HUES6 (cell line): Measurements from ENCODE around the gene S100A5.

ENCODE experiments used
- H3K27ac ChIP-seq: 2 replicates; pipeline ENCODE4 v1.7.0; 2013; ENCODE audit warnings: low read depth, mild to moderate bottlenecking, low read length, inconsistent platforms
- H3K27me3 ChIP-seq: 2 replicates; pipeline ENCODE4 v1.6.1; 2013; ENCODE audit warnings: low read length; ENCODE audit not compliant: control insufficient read depth, insufficient read depth
- H3K36me3 ChIP-seq: 2 replicates; pipeline ENCODE4 v1.6.1; 2013; ENCODE audit warnings: low read length; ENCODE audit not compliant: control insufficient read depth, insufficient read depth
- H3K4me1 ChIP-seq: 2 replicates; pipeline ENCODE4 v1.6.1; 2013; ENCODE audit warnings: low read length; ENCODE audit not compliant: control insufficient read depth, insufficient read depth
- H3K4me3 ChIP-seq: 2 replicates; pipeline ENCODE4 v1.5.1; 2013; ENCODE audit warnings: low read depth, low read length
- H3K9ac ChIP-seq: one replicate; pipeline ENCODE4 v1.6.1; 2013; ENCODE audit warnings: mild to moderate bottlenecking, low read length
- H3K9me3 ChIP-seq: 2 replicates; pipeline ENCODE4 v1.6.1; 2013; ENCODE audit warnings: low read depth, low read length; ENCODE audit not compliant: control insufficient read depth, insufficient read depth

Gene S100A5

GRCh38 chr1:153553830-153554541 is 13.3 kb upstream of the S100A5 start:
- H3K9me3 ChIP-seq: no peaks in the 10 kb centered on the region
- no peak overlapping the region for H3K4me3 ChIP-seq
- no peak overlapping the region for H3K9ac ChIP-seq
- no peaks in the 10 kb centered on the region for H3K27me3 ChIP-seq
- no peaks in the 10 kb centered on the region for H3K36me3 ChIP-seq
- H3K27ac ChIP-seq: no peak overlapping the region
- H3K4me1 ChIP-seq: peaks cover 23% of the 10 kb centered on the region

GRCh38 chr1:153553096-153553495 is 12.4 kb upstream of the S100A5 start:
- no peak overlapping the region for H3K9ac ChIP-seq
- H3K27me3 ChIP-seq: no peaks in the 10 kb centered on the region
- no peaks in the 10 kb centered on the region for H3K36me3 ChIP-seq
- no peaks in the 10 kb centered on the region for H3K9me3 ChIP-seq
- no peak overlapping the region for H3K4me3 ChIP-seq
- no peak overlapping the region for H3K27ac ChIP-seq
- H3K4me1 ChIP-seq: peaks cover 32% of the 10 kb centered on the region

GRCh38 chr1:153552335-153552734 is 11.6 kb upstream of the S100A5 start:
- no peaks in the 10 kb centered on the region for H3K27me3 ChIP-seq
- no peaks in the 10 kb centered on the region for H3K36me3 ChIP-seq
- H3K9me3 ChIP-seq: no peaks in the 10 kb centered on the region
- H3K4me1 ChIP-seq: peaks cover 39% of the 10 kb centered on the region
- H3K4me3 ChIP-seq: no peak overlapping the region
- H3K9ac ChIP-seq: no peak overlapping the region
- H3K27ac ChIP-seq: no peak overlapping the region

GRCh38 chr1:153550827-153551500 is 10.2 kb upstream of the S100A5 start:
- H3K27me3 ChIP-seq: no peaks in the 10 kb centered on the region
- no peaks in the 10 kb centered on the region for H3K36me3 ChIP-seq
- no peak overlapping the region for H3K4me3 ChIP-seq
- H3K4me1 ChIP-seq: peaks cover 50% of the 10 kb centered on the region
- H3K27ac ChIP-seq: no peak overlapping the region
- no peaks in the 10 kb centered on the region for H3K9me3 ChIP-seq
- no peak overlapping the region for H3K9ac ChIP-seq

- Histone ChIP-seq H3K36me3 (no peaks in the 10 kb centered on the region), H3K27me3 (no peaks in the 10 kb centered on the region), H3K4me1 (peaks cover 56% of the 10 kb centered on the region), H3K9me3 (no peaks in the 10 kb centered on the region), H3K27ac (no peak overlapping the region), H3K9ac (no peak overlapping the region), H3K4me3 (no peak overlapping the region)
Measured at GRCh38 chr1:153550398-153550758, 9.6 kb upstream of the S100A5 start.

GRCh38 chr1:153549741-153550397 is 9.1 kb upstream of the S100A5 start:
- H3K9me3 ChIP-seq: no peaks in the 10 kb centered on the region
- no peak overlapping the region for H3K9ac ChIP-seq
- H3K4me1 ChIP-seq: peaks cover 59% of the 10 kb centered on the region
- no peaks in the 10 kb centered on the region for H3K36me3 ChIP-seq
- H3K27ac ChIP-seq: no peak overlapping the region
- H3K4me3 ChIP-seq: no peak overlapping the region
- H3K27me3 ChIP-seq: no peaks in the 10 kb centered on the region

- Histone ChIP-seq H3K4me1 (peaks cover 68% of the 10 kb centered on the region), H3K27ac (no peak within 1 kb of the TSS), H3K9ac (peak within 1 kb of the TSS; percentile 30), H3K36me3 (no peaks in the 10 kb centered on the region), H3K27me3 (no peaks in the 10 kb centered on the region), H3K9me3 (no peaks in the 10 kb centered on the region), H3K4me3 (no peak within 1 kb of the TSS)
Measured at GRCh38 chr1:153548722-153549688, 8.3 kb upstream of the S100A5 start, which contains the start of gene S100A3. Gene S100A3, minus strand, starts transcription at chr1:153549258. Its CDS starts 773 bp downstream, at chr1:153548485.

GRCh38 chr1:153547560-153548551 is 7.1 kb upstream of the S100A5 start:
- H3K9ac ChIP-seq: no peak overlapping the region
- H3K27ac ChIP-seq: no peak overlapping the region
- H3K9me3 ChIP-seq: no peaks in the 10 kb centered on the region
- no peaks in the 10 kb centered on the region for H3K36me3 ChIP-seq
- no peak overlapping the region for H3K4me3 ChIP-seq
- peaks cover 69% of the 10 kb centered on the region for H3K4me1 ChIP-seq
- H3K27me3 ChIP-seq: no peaks in the 10 kb centered on the region

GRCh38 chr1:153546796-153547559 is 6.2 kb upstream of the S100A5 start:
- no peak overlapping the region for H3K9ac ChIP-seq
- no peaks in the 10 kb centered on the region for H3K36me3 ChIP-seq
- H3K4me1 ChIP-seq: peaks cover 69% of the 10 kb centered on the region
- no peak overlapping the region for H3K27ac ChIP-seq
- H3K27me3 ChIP-seq: no peaks in the 10 kb centered on the region
- H3K4me3 ChIP-seq: no peak overlapping the region
- no peaks in the 10 kb centered on the region for H3K9me3 ChIP-seq
